Ishikawa (cell line): ENCODE measurements around the gene PGBD5.

Experiments
- CEBPB ChIP-seq: IDR thresholded peaks from 2 replicates; pipeline ENCODE4 v1.6.1; 2012
- CREB1 ChIP-seq: IDR thresholded peaks from 2 replicates; pipeline ENCODE4 v1.6.1; 2012; ENCODE audit warnings: low read depth
- EGR1 ChIP-seq: IDR thresholded peaks from 2 replicates; pipeline ENCODE4 v1.6.1; 2012
- EP300 ChIP-seq: IDR thresholded peaks from 2 replicates; pipeline ENCODE4 v1.6.1; 2012; ENCODE audit warnings: borderline replicate concordance
- FOXM1 ChIP-seq: IDR thresholded peaks from 2 replicates; pipeline ENCODE4 v1.6.1; 2012; ENCODE audit warnings: low read depth, borderline replicate concordance
- NFIC ChIP-seq: IDR thresholded peaks from 2 replicates; pipeline ENCODE4 v1.6.1; 2012
- RAD21 ChIP-seq: IDR thresholded peaks from 2 replicates; pipeline ENCODE4 v1.6.1; 2012; ENCODE audit warnings: low read depth
- TAF1 ChIP-seq: IDR thresholded peaks from 2 replicates; pipeline ENCODE4 v1.6.1; 2012; ENCODE audit warnings: low read depth, mild to moderate bottlenecking
- TCF12 ChIP-seq: IDR thresholded peaks from 2 replicates; pipeline ENCODE4 v1.6.1; 2012; ENCODE audit warnings: low read depth
- TEAD4 ChIP-seq: IDR thresholded peaks from 2 replicates; pipeline ENCODE4 v1.6.1; 2012
- YY1 ChIP-seq: IDR thresholded peaks from 2 replicates; pipeline ENCODE4 v1.6.1; 2012; ENCODE audit warnings: low read depth
- ZBTB7A ChIP-seq: IDR thresholded peaks from 2 replicates; pipeline ENCODE4 v1.6.1; 2012; ENCODE audit warnings: low read depth
- TF ChIP-seq, protein P1 (sequence below): IDR thresholded peaks from 2 replicates; pipeline ENCODE4 v1.6.1; 2012
- TF ChIP-seq, protein P2 (sequence below): IDR thresholded peaks from 2 replicates; pipeline ENCODE4 v1.6.1; 2012
- TF ChIP-seq, protein P3 (sequence below): IDR thresholded peaks from 2 replicates; pipeline ENCODE4 v1.6.1; 2012; ENCODE audit warnings: low read depth, mild to moderate bottlenecking

Gene PGBD5

DNA sequence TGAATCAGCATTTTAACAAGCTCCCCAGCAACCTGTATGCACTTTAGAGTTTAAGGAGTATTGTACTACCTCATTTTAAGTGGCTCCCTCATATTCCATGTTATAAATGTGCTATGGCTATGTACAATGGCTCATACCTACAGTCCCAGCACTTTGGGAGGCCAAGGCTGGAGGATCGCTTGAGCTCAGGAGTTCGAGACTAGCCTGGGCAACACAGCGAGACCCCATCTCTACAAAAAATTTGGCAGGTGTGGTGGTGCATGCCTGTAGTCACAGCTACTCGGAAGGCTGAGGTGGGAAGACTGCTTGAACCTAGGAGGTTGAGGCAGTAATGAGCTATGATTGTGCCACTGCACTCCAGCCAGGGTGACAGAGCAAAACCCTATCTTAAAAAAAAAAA lies 40.2 kb downstream of the PGBD5 start:
- TF ChIP-seq TAF1 (no peak), FOXM1 (no peak), TEAD4 (no peak), TCF12 (no peak), CEBPB (no peak), RAD21 (no peak), ZBTB7A (no peak), EGR1 (no peak), EP300 (no peak), NFIC (no peak)
- TF ChIP-seq, protein P1, sequence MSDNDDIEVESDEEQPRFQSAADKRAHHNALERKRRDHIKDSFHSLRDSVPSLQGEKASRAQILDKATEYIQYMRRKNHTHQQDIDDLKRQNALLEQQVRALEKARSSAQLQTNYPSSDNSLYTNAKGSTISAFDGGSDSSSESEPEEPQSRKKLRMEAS = no peak
- TF ChIP-seq, protein P2, sequence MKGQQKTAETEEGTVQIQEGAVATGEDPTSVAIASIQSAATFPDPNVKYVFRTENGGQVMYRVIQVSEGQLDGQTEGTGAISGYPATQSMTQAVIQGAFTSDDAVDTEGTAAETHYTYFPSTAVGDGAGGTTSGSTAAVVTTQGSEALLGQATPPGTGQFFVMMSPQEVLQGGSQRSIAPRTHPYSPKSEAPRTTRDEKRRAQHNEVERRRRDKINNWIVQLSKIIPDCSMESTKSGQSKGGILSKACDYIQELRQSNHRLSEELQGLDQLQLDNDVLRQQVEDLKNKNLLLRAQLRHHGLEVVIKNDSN = no peak

DNA sequence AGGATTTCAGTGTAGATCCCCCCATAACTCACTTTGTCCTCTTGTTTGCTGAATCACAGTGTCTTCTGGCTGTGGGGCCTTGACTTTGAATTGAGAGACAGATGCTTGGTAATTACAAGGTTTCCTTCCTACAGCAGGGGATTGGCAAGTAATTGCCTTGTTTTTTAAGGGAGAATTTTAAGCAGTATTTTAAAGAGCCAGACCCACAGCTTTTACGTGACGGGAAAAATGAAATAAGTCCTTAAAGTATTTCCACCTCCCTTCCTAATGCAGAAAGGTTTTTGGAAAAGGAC lies 41.0 kb downstream of the PGBD5 start:
- TF ChIP-seq TCF12 (no peak), EP300 (no peak), TEAD4 (no peak), CREB1 (no peak), FOXM1 (no peak)

DNA sequence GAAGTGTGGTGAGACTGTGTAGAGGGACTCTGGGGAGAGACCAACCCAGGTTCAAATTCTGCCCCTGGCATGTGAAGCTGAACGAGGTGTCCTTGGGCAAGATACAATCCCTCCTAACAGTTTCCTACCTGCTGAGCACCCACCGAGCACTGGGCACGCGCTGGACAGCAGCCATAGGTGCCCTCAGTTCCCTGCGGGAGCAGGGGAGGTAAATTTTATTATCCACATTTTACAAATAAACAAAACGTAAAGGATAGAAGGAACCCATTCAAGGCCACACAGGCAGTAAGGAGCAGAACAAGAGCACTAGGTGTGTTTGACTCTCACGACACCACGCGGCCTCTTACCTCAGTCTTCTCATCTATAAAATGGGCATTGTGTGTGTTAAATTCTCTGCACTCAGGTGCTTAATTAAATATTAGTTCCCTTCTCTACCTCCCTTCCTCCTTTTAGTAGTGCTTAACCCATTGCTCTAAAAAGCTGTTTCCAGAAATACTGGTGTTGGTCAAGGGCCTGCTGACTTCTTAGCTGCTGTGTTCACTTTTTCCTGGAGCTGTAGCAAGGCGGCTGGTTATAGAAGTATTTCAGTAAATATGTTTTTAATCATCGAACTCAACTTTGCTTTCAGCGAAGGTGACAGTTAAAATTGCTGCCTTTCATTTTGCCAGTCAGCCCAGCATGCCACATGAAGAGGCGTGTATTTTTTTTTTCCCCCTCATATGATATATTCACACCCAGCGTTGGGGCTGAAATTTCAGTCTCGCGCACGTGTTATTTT lies 41.6 kb downstream of the PGBD5 start:
- no peak for TF ChIP-seq EGR1
- TF ChIP-seq RAD21 = no peak
- TF ChIP-seq EP300 = no peak
- no peak for TF ChIP-seq TEAD4
- no peak for TF ChIP-seq FOXM1
- TF ChIP-seq, protein P3, sequence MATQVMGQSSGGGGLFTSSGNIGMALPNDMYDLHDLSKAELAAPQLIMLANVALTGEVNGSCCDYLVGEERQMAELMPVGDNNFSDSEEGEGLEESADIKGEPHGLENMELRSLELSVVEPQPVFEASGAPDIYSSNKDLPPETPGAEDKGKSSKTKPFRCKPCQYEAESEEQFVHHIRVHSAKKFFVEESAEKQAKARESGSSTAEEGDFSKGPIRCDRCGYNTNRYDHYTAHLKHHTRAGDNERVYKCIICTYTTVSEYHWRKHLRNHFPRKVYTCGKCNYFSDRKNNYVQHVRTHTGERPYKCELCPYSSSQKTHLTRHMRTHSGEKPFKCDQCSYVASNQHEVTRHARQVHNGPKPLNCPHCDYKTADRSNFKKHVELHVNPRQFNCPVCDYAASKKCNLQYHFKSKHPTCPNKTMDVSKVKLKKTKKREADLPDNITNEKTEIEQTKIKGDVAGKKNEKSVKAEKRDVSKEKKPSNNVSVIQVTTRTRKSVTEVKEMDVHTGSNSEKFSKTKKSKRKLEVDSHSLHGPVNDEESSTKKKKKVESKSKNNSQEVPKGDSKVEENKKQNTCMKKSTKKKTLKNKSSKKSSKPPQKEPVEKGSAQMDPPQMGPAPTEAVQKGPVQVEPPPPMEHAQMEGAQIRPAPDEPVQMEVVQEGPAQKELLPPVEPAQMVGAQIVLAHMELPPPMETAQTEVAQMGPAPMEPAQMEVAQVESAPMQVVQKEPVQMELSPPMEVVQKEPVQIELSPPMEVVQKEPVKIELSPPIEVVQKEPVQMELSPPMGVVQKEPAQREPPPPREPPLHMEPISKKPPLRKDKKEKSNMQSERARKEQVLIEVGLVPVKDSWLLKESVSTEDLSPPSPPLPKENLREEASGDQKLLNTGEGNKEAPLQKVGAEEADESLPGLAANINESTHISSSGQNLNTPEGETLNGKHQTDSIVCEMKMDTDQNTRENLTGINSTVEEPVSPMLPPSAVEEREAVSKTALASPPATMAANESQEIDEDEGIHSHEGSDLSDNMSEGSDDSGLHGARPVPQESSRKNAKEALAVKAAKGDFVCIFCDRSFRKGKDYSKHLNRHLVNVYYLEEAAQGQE = no peak
- TF ChIP-seq YY1 = no peak
- no peak for TF ChIP-seq NFIC
- no peak for TF ChIP-seq TCF12
- TF ChIP-seq, protein P2 = no peak
- no peak for TF ChIP-seq ZBTB7A
- TF ChIP-seq, protein P1 = no peak
- no peak for TF ChIP-seq TAF1
- no peak for TF ChIP-seq CREB1
- no peak for TF ChIP-seq CEBPB

DNA sequence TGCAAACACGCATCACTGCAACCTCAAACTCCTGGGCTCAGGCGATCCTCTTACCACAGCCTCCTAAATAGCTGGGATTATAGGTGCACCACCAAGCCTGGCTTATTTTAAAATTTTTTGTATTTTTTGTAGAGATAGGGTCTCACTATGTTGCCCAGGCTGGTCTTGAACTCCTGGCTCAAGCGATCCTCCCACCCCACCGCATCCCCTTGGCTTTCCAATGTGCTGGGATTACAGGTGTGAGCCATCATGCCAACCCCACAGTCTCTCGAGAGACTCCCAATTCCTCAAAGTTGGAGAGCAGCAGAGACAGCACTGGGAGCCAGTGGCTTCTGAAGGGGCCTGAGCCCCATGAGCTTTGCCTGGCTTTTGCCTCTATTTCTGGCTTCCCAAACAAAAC lies 42.7 kb downstream of the PGBD5 start:
- TF ChIP-seq TAF1 = no peak
- no peak for TF ChIP-seq FOXM1
- TF ChIP-seq, protein P3 = no peak
- TF ChIP-seq TCF12 = no peak

DNA sequence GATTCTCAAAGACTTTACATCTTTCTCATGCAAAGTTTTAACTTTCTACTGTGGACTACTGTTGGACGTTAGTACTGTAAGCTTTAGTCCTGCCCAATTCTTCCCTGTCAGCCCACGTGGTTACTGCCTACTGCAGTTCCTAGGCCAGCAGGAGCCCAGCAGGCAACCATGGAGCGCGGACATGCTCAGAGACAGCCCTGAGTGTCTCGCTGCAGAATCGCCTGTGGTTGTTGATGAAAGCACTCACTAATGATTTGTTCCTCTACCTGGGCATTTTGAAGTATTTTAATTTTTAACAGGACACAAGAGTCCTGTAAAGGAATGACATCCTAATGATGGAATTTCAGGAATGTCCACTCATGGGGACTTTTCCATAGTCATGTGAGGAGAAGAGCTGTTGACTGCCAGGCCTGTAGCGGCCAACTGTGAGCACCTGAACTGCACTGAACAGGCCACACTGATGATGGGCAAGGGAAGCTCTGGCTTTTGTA lies 44.1 kb downstream of the PGBD5 start:
- TF ChIP-seq, protein P1 = peak; percentile 38; the same call in 1 of the 2 replicates
- TF ChIP-seq FOXM1 (no peak), TEAD4 (peak; percentile 89), TCF12 (no peak)
- TF ChIP-seq, protein P2 = peak; percentile 68

DNA sequence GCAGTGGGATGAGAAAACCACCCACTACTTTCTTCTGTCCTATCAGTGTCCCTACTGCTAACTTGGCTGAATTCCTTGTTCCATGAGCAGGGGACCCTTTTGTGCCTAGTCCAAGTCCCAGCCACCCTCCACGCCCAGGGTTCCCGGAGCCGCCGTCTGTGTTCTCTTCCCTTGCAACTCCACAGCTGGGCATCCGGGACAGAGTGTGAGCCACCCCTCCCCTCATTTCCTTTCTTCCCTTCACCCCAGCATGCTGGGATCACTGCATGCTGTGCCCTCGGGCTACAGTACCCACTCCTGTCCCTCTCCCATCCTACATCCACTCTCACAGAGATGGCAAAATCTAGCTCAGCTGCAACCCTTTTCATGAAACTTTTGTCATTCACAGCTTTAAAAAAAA lies 44.5 kb downstream of the PGBD5 start:
- no peak for TF ChIP-seq RAD21
- no peak for TF ChIP-seq TAF1
- no peak for TF ChIP-seq YY1
- no peak for TF ChIP-seq CREB1
- TF ChIP-seq ZBTB7A = no peak
- TF ChIP-seq, protein P2 = no peak
- no peak for TF ChIP-seq EP300
- no peak for TF ChIP-seq FOXM1
- TF ChIP-seq, protein P1 = no peak
- TF ChIP-seq TEAD4 = no peak
- no peak for TF ChIP-seq EGR1
- TF ChIP-seq CEBPB = no peak
- TF ChIP-seq, protein P3 = no peak
- TF ChIP-seq NFIC = no peak
- TF ChIP-seq TCF12 = no peak
